H9 (cell line): ENCODE measurements around the gene TESK2. TPM values are rescaled to one million over a fixed set of nuclear protein-coding genes. Genes with fewer than 3 reads are reported as not detected.

Experiments used
- DNase-seq: peaks from one replicate; pipeline ENCODE4 v3.0.0-alpha.2; 2017
- H2AFZ ChIP-seq: one replicate; pipeline ENCODE4 v1.6.1; 2013; ENCODE audit warnings: mild to moderate bottlenecking, low read length, control low read depth, moderate library complexity
- H2AK5ac ChIP-seq: 2 replicates; pipeline ENCODE4 v1.6.1; 2013; ENCODE audit warnings: low read length, control low read depth, mixed read lengths; ENCODE audit not compliant: insufficient read length
- H2BK120ac ChIP-seq: one replicate; pipeline ENCODE4 v1.6.1; 2013; ENCODE audit warnings: low read depth, mild to moderate bottlenecking, low read length, control low read depth, inconsistent platforms; ENCODE audit not compliant: poor library complexity, severe bottlenecking
- H2BK12ac ChIP-seq: 2 replicates; pipeline ENCODE4 v1.6.1; 2013; ENCODE audit warnings: low read length, control low read depth, mixed read lengths, low read depth; ENCODE audit not compliant: insufficient read length
- H2BK15ac ChIP-seq: 2 replicates; pipeline ENCODE4 v1.6.1; 2013; ENCODE audit warnings: low read depth, low read length, control low read depth
- H2BK20ac ChIP-seq: one replicate; pipeline ENCODE4 v1.6.1; 2013; ENCODE audit warnings: low read depth, mild to moderate bottlenecking, low read length, control low read depth, inconsistent platforms; ENCODE audit not compliant: poor library complexity, severe bottlenecking
- H2BK5ac ChIP-seq: 2 replicates; pipeline ENCODE4 v1.6.1; 2013; ENCODE audit warnings: low read length, control low read depth, mixed read lengths; ENCODE audit not compliant: insufficient read length
- H3K14ac ChIP-seq: 2 replicates; pipeline ENCODE4 v1.6.1; 2013; ENCODE audit warnings: low read length, control low read depth; ENCODE audit not compliant: insufficient read depth
- H3K18ac ChIP-seq: 2 replicates; pipeline ENCODE4 v1.6.1; 2013; ENCODE audit warnings: low read depth, mild to moderate bottlenecking, mixed read lengths, low read length, control low read depth; ENCODE audit not compliant: insufficient read length
- H3K23ac ChIP-seq: 2 replicates; pipeline ENCODE4 v1.6.1; 2013; ENCODE audit warnings: low read length, control low read depth, mixed read lengths, low read depth; ENCODE audit not compliant: insufficient read length
- H3K23me2 ChIP-seq: 2 replicates; pipeline ENCODE4 v1.6.1; 2013; ENCODE audit warnings: low read depth, mild to moderate bottlenecking, mixed read lengths, low read length, control low read depth; ENCODE audit not compliant: insufficient read length, poor library complexity, severe bottlenecking
- H3K27ac ChIP-seq: 2 replicates; pipeline ENCODE4 v1.5.1; 2013; ENCODE audit warnings: low read length, control low read depth, mixed read lengths, low read depth; ENCODE audit not compliant: insufficient read length
- H3K27me3 ChIP-seq: 2 replicates; pipeline ENCODE4 v1.6.1; 2013; ENCODE audit warnings: low read length, control low read depth, inconsistent platforms; ENCODE audit not compliant: insufficient read depth
- H3K4ac ChIP-seq: 2 replicates; pipeline ENCODE4 v1.6.1; 2013; ENCODE audit warnings: low read depth, mild to moderate bottlenecking, control low read depth, inconsistent platforms, low read length, moderate library complexity
- H3K4me1 ChIP-seq: 2 replicates; pipeline ENCODE4 v1.6.1; 2013; ENCODE audit warnings: low read length, control low read depth, inconsistent platforms; ENCODE audit not compliant: insufficient read depth
- H3K4me2 ChIP-seq: 2 replicates; pipeline ENCODE4 v1.6.1; 2013; ENCODE audit warnings: low read length, control low read depth, mixed read lengths; ENCODE audit not compliant: insufficient read length, insufficient read depth
- H3K56ac ChIP-seq: 2 replicates; pipeline ENCODE4 v1.6.1; 2013; ENCODE audit warnings: low read depth, mild to moderate bottlenecking, mixed read lengths, low read length, control low read depth; ENCODE audit not compliant: insufficient read length
- H3K79me1 ChIP-seq: 2 replicates; pipeline ENCODE4 v1.6.1; 2013; ENCODE audit warnings: low read depth, mild to moderate bottlenecking, moderate library complexity, low read length, control low read depth, inconsistent platforms; ENCODE audit not compliant: insufficient read depth, poor library complexity, severe bottlenecking
- H3K79me2 ChIP-seq: 2 replicates; pipeline ENCODE4 v1.6.1; 2013; ENCODE audit warnings: low read length, control low read depth, inconsistent platforms; ENCODE audit not compliant: insufficient read depth
- H3K9ac ChIP-seq: 2 replicates; pipeline ENCODE4 v1.6.1; 2013; ENCODE audit warnings: low read length, control low read depth, mixed read lengths; ENCODE audit not compliant: insufficient read length; ENCODE audit errors: extremely low read depth
- H3K9me3 ChIP-seq: one replicate; pipeline ENCODE4 v1.6.1; 2013; ENCODE audit warnings: low read depth, low read length, inconsistent platforms; ENCODE audit not compliant: control insufficient read depth
- H3T11ph ChIP-seq: one replicate; pipeline ENCODE4 v1.6.1; 2013; ENCODE audit warnings: mild to moderate bottlenecking, low read length, control low read depth, inconsistent platforms
- H4K20me1 ChIP-seq: one replicate; pipeline ENCODE4 v1.6.1; 2013; ENCODE audit not compliant: control insufficient read depth, insufficient read length, insufficient read depth
- H4K5ac ChIP-seq: 2 replicates; pipeline ENCODE4 v1.6.1; 2013; ENCODE audit warnings: low read depth, mild to moderate bottlenecking, mixed read lengths, low read length, control low read depth; ENCODE audit not compliant: insufficient read length
- H4K8ac ChIP-seq: replicated peaks from 2 replicates; pipeline ENCODE4 v1.6.1; 2013; ENCODE audit warnings: low read length, control low read depth, mixed read lengths, low read depth; ENCODE audit not compliant: insufficient read length
- H4K91ac ChIP-seq: 2 replicates; pipeline ENCODE4 v1.6.1; 2013; ENCODE audit warnings: low read depth, mild to moderate bottlenecking, moderate library complexity, mixed read lengths, low read length, control low read depth; ENCODE audit not compliant: insufficient read length
- H3K27ac Mint-ChIP-seq, 3 experiments: 2 replicates in 2 of 3; 3 replicates in 1 of 3; pipeline ENCODE4 v1.8.0; 2020 to 2021; ENCODE audit warnings: mixed read lengths in 3 of 3, mild to moderate bottlenecking in 1 of 3, moderate library complexity in 1 of 3
- H3K27me3 Mint-ChIP-seq: 2 replicates; pipeline ENCODE4 v1.8.0; 2021; ENCODE audit warnings: low read depth, mild to moderate bottlenecking, moderate library complexity, mixed read lengths
- H3K36me3 Mint-ChIP-seq, 3 experiments: 2 replicates in 2 of 3; 3 replicates in 1 of 3; pipeline ENCODE4 v1.8.0; 2020 to 2021; ENCODE audit warnings: low read depth in 3 of 3, mixed read lengths in 3 of 3; ENCODE audit not compliant: insufficient read depth in 1 of 3
- H3K4me1 Mint-ChIP-seq, 2 experiments: 2 replicates each; pipeline ENCODE4 v1.8.0; 2020; ENCODE audit warnings: mixed read lengths in 2 of 2
- H3K4me3 Mint-ChIP-seq, 2 experiments: 2 replicates in 1 of 2; 3 replicates in 1 of 2; pipeline ENCODE4 v1.8.0; 2020 to 2021; ENCODE audit warnings: mild to moderate bottlenecking in 2 of 2, mixed read lengths in 2 of 2, moderate library complexity in 1 of 2
- H3K9me3 Mint-ChIP-seq, 2 experiments: 2 replicates in 1 of 2; 3 replicates in 1 of 2; pipeline ENCODE4 v1.8.0; 2020; ENCODE audit warnings: mild to moderate bottlenecking in 2 of 2, mixed read lengths in 2 of 2, moderate library complexity in 1 of 2
- CTCF ChIP-seq: fragments of 200-600 bp; sonication (generic); conservative IDR thresholded peaks from 3 replicates; pipeline ENCODE4 v1.8.0; 2021; ENCODE audit warnings: antibody characterized with exemption, mild to moderate bottlenecking
- WGBS: extraction: QIAGEN DNeasy Blood & Tissue Kit; methylation state at CpG from one replicate; pipeline ENCODE4 v1.1.7; 2013; ENCODE audit warnings: missing lambda C conversion rate, low lambda C conversion rate, mixed read lengths; ENCODE audit not compliant: insufficient read length; ENCODE audit errors: extremely low coverage; 5-methylcytosine and 5-hydroxymethylcytosine counted together
- total RNA-seq: library from RNA; stranded (reverse); gene quantifications from 2 replicates; pipeline ENCODE4 v1.2.1, GENCODE V29; 2021

TESK2 gene
- total RNA-seq, 1 experiment from 2014 or later = 7.2 TPM

- H3T11ph ChIP-seq = no peak overlapping the region
- Mint-ChIP-seq H3K27ac (no peak overlapping the region), H3K4me1 (peaks cover 5% of the 10 kb centered on the region in 2 experiments), H3K36me3 (no peaks in the 10 kb centered on the region), H3K4me3 (no peak overlapping the region), H3K27me3 (peaks cover 3% of the 10 kb centered on the region), H3K9me3 (no peaks in the 10 kb centered on the region)
- no peak for DNase-seq
- no peak overlapping the region for H4K5ac ChIP-seq
- no peak overlapping the region for H4K8ac ChIP-seq
- H4K20me1 ChIP-seq = no peaks in the 10 kb centered on the region
- H2AFZ ChIP-seq = no peak overlapping the region
- H3K23me2 ChIP-seq = peaks cover 10% of the 10 kb centered on the region
- H3K27ac ChIP-seq = no peak overlapping the region
- H2AK5ac ChIP-seq = no peak overlapping the region
- H3K56ac ChIP-seq = no peak overlapping the region
- TF ChIP-seq CTCF = no peak
- H3K79me1 ChIP-seq = no peaks in the 10 kb centered on the region
- no CpG with 5 or more reads among the region's 10 CpGs for WGBS
- H4K91ac ChIP-seq = no peak overlapping the region
- H2BK20ac ChIP-seq = no peak overlapping the region
- no peak overlapping the region for H2BK15ac ChIP-seq
- H3K4me1 ChIP-seq = no peaks in the 10 kb centered on the region
- no peak overlapping the region for H3K4ac ChIP-seq
- H3K9ac ChIP-seq = no peak overlapping the region
- no peaks in the 10 kb centered on the region for H3K9me3 ChIP-seq
- H3K14ac ChIP-seq = no peak overlapping the region
- H2BK12ac ChIP-seq = no peak overlapping the region
- H3K18ac ChIP-seq = no peak overlapping the region
- H3K23ac ChIP-seq = no peak overlapping the region
- no peaks in the 10 kb centered on the region for H3K79me2 ChIP-seq
- H2BK5ac ChIP-seq = no peak overlapping the region
- no peak overlapping the region for H2BK120ac ChIP-seq
- no peaks in the 10 kb centered on the region for H3K27me3 ChIP-seq
- peak overlapping the region; percentile 95 for H3K4me2 ChIP-seq
Observed at GRCh38 chr1:45488666-45489377, 2.1 kb downstream of the TESK2 start.
